Stimulated activated naive CD8-positive, alpha-beta T cell treated with anti-CD3 and anti-CD28 coated beads, Interleukin-15, Interleukin-2, amounts not matched to agents 100 ng/mL and 50 ng/mL, for 24 hours (primary cell): ENCODE data around the gene LTC4S.

Experiments used
- H3K27ac Mint-ChIP-seq: one replicate; pipeline ENCODE4 v1.8.0; 2021; ENCODE audit warnings: mild to moderate bottlenecking, mixed read lengths
- H3K27me3 Mint-ChIP-seq: one replicate; pipeline ENCODE4 v1.8.0; 2021; ENCODE audit warnings: mixed read lengths
- H3K36me3 Mint-ChIP-seq: one replicate; pipeline ENCODE4 v1.8.0; 2021; ENCODE audit warnings: low read depth, mixed read lengths
- H3K4me1 Mint-ChIP-seq: one replicate; pipeline ENCODE4 v1.8.0; 2021; ENCODE audit warnings: low read depth, mixed read lengths
- H3K4me3 Mint-ChIP-seq: one replicate; pipeline ENCODE4 v1.8.0; 2021; ENCODE audit warnings: mild to moderate bottlenecking, mixed read lengths
- H3K9me3 Mint-ChIP-seq: one replicate; pipeline ENCODE4 v1.8.0; 2021; ENCODE audit warnings: mixed read lengths

LTC4S gene

DNA sequence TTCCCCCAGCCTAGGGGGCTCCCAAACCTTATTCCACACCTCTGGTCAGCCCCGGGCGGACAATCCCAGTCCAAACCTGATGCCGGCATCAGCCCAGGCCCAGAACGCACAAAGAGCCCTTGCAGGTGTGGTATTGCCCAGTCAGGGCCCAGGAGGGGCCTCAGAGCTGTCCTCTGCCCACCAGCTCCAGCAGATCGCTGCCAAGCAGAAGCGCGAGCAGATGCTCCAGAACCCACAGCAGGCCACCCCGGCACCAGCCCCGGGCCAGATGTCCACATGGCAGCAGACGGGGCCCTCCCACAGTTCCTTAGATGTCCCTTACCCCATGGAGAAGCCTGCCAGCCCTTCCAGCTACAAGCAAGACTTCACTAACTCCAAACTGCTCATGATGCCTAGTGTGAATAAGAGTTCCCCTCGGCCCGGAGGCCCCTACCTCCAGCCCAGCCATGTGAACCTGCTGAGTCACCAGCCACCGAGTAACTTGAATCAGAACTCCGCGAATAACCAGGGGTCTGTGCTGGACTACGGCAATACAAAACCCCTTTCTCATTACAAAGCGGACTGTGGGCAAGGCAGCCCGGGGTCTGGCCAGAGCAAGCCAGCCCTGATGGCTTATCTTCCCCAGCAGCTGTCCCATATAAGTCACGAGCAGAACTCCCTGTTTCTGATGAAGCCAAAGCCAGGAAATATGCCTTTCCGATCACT lies 27.6 kb upstream of the LTC4S start:
- Mint-ChIP-seq H3K27ac (no peak overlapping the region), H3K4me3 (no peak overlapping the region), H3K4me1 (peaks cover 34% of the 10 kb centered on the region), H3K27me3 (no peaks in the 10 kb centered on the region), H3K9me3 (no peaks in the 10 kb centered on the region), H3K36me3 (peaks cover 41% of the 10 kb centered on the region)

DNA sequence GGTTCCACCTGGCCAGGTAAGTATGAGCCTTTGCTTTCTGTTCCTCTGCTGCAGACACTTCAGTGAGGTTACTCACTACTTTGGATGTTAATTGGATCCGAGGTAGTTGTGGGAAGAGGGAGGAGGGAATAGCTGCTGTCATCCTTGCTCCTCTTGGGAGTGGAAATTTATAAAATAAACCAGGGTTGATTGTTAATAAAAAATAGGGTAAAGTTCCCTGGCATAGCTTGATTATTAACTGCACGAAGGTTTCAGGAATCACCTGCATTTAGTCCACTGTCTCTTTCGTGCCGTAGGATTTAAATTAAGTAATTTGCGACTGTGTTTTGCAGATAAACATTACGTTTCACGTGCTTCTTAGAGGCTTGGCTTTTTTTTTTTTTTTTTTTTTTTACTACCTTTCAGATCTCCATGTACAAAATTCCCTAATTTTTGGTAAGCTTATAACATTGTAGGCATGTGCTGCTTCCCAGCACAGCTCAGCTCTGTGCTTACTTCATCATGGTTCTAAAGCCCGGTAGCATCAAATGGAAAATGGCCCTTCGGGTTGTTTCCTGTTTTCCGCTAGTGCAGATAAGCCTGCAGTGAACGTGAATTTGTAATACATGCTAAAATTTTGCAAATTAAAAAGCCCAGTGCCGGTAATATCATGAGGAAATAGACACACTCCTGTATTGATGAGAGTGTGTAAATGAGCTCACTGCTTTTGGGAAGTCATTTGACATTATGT lies 26.9 kb upstream of the LTC4S start:
- no peak overlapping the region for H3K27ac Mint-ChIP-seq
- H3K27me3 Mint-ChIP-seq, result no peaks in the 10 kb centered on the region
- H3K4me3 Mint-ChIP-seq, result no peak overlapping the region
- peaks cover 27% of the 10 kb centered on the region for H3K4me1 Mint-ChIP-seq
- H3K9me3 Mint-ChIP-seq, result no peaks in the 10 kb centered on the region
- H3K36me3 Mint-ChIP-seq, result peaks cover 41% of the 10 kb centered on the region

DNA sequence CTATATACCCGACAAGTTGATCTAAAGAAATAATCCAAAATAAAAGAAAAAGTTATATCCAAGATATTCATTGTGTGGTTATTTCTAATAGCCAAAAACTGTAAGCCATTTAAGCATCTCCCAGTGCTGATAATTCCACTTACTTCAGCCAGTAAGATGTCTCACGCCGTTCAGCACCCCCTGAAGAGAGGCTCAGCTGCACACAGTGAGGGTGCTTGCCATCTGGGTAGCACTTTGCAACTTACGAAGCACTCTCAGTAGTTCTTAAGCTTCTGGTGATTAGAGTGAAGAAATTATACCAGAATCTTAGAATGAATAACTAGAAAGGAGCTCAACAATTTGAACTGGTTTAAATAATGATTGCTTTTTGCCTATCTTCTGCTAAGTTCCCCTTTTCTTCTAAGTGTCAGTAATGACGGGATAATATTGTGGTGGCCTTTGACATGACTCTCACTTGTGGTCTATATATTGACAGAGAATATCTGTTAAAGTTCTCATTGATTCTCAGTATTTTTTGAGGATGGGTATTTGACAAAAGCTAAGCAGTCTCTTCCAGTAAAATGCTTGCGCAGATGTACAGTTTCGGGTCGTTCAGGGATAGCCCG lies 26.2 kb upstream of the LTC4S start:
- no peaks in the 10 kb centered on the region for H3K27me3 Mint-ChIP-seq
- no peak overlapping the region for H3K4me3 Mint-ChIP-seq
- H3K4me1 Mint-ChIP-seq, result peaks cover 20% of the 10 kb centered on the region
- peak overlapping the region; percentile 29 for H3K27ac Mint-ChIP-seq
- no peaks in the 10 kb centered on the region for H3K9me3 Mint-ChIP-seq
- peaks cover 45% of the 10 kb centered on the region for H3K36me3 Mint-ChIP-seq

DNA sequence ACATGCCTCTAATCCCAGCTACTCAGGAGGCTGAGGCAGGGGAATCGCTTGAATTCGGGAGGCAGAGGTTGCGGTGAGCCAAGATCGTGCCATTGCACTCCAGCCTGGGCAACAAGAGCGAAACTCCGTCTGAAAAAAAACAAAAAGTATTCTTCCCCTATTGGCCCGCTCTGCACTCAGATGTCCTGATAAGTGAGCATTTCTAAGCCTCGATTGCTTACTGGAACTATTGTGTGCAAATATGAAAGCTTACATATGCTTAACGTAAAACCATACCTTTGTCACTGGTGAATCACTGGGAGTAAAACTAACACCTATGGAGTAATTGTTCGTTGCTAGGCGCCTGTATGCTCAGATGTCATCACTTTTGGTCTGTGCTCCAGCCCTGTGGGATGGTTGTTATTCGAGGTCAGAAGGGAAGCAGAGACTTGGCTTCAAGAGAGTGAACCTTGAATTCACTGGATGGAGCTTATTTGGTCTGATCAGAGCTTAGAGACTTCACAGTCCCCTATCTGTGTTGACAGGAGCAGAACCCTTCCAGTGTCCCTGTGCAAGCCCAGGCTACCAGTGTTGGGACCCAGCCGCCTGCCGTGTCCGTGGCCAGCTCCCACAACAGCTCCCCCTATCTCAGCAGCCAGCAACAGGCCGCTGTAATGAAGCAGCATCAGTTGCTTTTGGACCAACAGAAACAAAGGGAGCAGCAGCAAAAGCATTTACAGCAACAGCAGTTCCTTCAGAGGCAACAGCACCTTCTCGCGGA lies 25.3 kb upstream of the LTC4S start:
- Mint-ChIP-seq H3K9me3 (no peaks in the 10 kb centered on the region), H3K27ac (no peak overlapping the region), H3K4me3 (no peak overlapping the region), H3K36me3 (peaks cover 53% of the 10 kb centered on the region), H3K27me3 (no peaks in the 10 kb centered on the region), H3K4me1 (peaks cover 12% of the 10 kb centered on the region)

DNA sequence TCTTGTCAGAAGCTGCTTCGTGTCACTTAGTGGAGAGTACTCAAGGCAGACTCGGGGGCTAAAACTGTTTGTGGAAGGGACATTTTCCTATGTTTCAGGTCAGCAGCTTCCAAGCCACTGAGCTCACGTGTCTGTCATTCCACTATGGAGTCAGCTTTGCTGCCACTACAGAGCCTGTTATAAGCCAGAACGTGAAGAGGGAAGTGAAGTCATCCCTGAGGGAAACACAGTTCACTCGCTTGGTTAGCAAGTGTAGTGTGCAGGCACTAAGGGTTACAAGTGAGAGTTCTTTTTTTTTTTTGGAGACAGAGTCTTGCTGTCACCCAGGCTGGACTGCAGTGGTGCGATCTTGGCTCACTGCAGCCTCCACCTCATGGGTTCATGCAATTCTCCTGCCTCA lies 24.5 kb upstream of the LTC4S start:
- no peaks in the 10 kb centered on the region for H3K9me3 Mint-ChIP-seq
- no peaks in the 10 kb centered on the region for H3K27me3 Mint-ChIP-seq
- peaks cover 57% of the 10 kb centered on the region for H3K36me3 Mint-ChIP-seq
- no peak overlapping the region for H3K4me3 Mint-ChIP-seq
- H3K27ac Mint-ChIP-seq, result no peak overlapping the region
- peaks cover 12% of the 10 kb centered on the region for H3K4me1 Mint-ChIP-seq

DNA sequence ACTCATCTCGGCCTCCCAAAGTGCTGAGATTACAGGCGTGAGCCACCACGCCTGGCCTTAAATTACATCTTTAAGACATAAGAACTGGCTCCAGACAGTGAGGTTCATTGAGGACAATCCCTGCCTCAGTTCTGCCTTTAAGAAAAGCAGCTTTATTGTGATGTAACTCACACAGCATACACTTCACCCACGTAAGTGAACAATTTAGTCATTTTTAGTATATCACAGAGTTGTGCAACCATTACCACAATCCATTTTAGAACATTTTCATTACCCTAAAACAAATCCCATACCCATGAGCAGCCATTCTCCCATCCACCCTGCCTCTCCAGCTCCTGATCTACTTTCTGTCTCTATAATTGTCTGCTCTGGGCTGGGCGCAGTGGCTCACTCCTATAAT lies 24.0 kb upstream of the LTC4S start:
- Mint-ChIP-seq H3K4me3 (no peak overlapping the region), H3K9me3 (no peaks in the 10 kb centered on the region), H3K27ac (no peak overlapping the region), H3K27me3 (no peaks in the 10 kb centered on the region), H3K4me1 (peaks cover 12% of the 10 kb centered on the region), H3K36me3 (peaks cover 60% of the 10 kb centered on the region)

DNA sequence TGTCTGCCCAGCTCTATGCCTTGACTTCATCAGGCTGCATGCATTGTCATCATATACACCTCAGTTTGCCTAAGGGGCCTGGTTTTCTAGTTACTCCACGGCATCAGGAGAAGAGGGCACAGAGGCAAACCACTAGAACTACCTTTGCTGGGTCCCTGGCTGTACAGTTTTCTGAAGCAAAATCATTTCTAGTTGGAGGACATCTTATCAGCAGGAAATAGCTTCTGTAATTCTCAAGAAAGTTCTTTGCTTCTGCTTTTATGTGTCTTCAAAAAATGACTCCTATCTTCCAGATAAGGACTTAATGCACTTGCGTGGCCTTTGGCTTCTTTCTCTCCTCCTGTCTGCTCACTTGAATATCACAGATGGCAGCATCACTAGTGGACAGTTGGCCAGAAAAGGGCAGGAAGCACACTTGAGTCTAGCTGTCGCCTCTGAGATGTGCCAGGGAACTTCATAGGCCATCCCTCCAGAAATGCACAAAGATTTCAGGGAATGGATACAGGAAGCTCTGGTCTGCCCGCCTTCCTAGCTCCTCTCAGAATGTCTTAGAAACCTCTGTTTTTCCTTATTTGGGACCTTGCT lies 22.4 kb upstream of the LTC4S start:
- H3K4me3 Mint-ChIP-seq, result no peak overlapping the region
- no peak overlapping the region for H3K27ac Mint-ChIP-seq
- no peaks in the 10 kb centered on the region for H3K9me3 Mint-ChIP-seq
- no peaks in the 10 kb centered on the region for H3K27me3 Mint-ChIP-seq
- peaks cover 5% of the 10 kb centered on the region for H3K4me1 Mint-ChIP-seq
- H3K36me3 Mint-ChIP-seq, result peaks cover 59% of the 10 kb centered on the region

DNA sequence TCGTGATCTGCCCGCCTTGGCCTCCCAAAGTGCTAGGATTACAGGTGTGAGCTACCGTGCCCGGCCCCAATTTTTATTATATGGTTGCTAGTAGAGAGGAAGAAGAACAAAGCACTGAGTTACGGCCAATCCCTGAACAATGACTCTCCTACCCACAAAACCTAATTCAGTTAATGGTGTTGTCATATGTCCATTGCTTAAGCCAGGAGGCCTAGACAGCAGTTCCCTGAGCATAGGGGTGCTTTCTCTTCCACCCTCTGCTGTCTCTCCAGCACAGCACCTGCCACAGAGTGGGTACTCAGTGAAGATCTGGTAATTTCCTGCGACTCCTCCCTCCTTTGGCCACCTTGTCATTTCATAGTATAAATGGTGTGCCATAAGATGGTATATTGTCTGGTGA lies 21.4 kb upstream of the LTC4S start:
- Mint-ChIP-seq H3K27me3 (no peaks in the 10 kb centered on the region), H3K4me3 (no peak overlapping the region), H3K4me1 (peaks cover 5% of the 10 kb centered on the region), H3K36me3 (peaks cover 53% of the 10 kb centered on the region), H3K27ac (no peak overlapping the region), H3K9me3 (no peaks in the 10 kb centered on the region)

DNA sequence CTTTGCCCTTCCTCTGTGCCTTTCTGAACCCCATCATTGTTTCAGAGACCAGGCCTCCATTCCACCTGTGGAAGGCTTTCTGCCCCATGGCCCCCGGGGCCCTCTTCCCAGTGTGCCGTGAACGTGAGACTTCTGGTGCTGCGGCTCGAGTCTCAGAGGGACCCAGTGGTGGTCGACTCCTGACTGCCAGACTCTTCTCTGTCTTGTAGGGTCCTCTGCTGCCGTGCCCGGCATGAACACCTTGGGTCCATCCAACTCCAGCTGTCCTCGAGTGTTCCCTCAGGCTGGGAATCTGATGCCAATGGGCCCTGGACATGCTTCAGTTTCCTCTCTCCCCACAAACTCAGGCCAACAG lies 20.1 kb upstream of the LTC4S start:
- Mint-ChIP-seq H3K36me3 (peaks cover 48% of the 10 kb centered on the region), H3K4me3 (no peak overlapping the region), H3K27ac (no peak overlapping the region), H3K9me3 (no peaks in the 10 kb centered on the region), H3K4me1 (no peaks in the 10 kb centered on the region), H3K27me3 (no peaks in the 10 kb centered on the region)

DNA sequence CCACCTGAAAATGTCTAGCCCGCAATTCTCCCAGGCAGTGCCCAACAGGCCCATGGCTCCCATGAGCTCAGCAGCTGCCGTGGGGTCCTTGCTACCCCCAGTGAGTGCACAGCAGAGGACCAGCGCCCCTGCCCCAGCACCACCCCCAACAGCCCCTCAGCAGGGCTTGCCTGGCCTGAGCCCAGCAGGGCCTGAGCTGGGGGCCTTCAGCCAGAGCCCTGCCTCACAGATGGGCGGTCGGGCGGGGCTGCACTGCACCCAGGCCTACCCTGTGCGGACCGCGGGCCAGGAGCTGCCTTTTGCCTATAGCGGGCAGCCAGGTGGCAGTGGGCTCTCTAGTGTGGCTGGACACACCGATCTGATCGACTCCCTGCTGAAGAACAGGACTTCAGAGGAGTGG lies 19.3 kb upstream of the LTC4S start:
- H3K4me1 Mint-ChIP-seq, result no peaks in the 10 kb centered on the region
- no peaks in the 10 kb centered on the region for H3K9me3 Mint-ChIP-seq
- peaks cover 46% of the 10 kb centered on the region for H3K36me3 Mint-ChIP-seq
- H3K4me3 Mint-ChIP-seq, result no peak overlapping the region
- no peak overlapping the region for H3K27ac Mint-ChIP-seq
- no peaks in the 10 kb centered on the region for H3K27me3 Mint-ChIP-seq

DNA sequence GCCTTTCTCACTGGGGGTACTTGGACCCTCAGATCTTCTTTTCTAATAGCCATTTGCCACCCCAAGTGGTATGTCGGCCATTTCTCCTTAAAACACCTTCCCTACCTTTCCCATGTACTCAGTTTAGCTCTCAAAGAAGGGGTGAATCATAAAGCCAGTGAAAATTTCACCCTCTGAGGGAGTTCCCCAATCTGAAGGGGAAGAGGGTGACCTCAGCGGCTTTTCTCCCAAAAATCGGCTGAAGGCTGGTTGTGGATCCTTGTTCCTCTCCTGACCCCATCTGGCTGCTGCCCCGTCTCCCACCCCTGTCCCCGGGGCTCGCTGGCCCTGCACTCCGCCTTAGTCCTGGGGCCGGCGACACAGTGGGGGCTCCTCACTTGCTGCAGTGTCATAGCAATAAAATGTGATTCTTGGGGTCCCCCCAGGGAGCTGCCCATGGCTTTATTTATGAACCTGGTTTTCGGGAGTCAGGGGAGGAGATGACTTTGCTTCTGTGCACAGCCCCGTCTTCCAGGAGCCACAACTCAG lies 17.3 kb upstream of the LTC4S start:
- no peak overlapping the region for H3K27ac Mint-ChIP-seq
- H3K36me3 Mint-ChIP-seq, result peaks cover 36% of the 10 kb centered on the region
- H3K9me3 Mint-ChIP-seq, result no peaks in the 10 kb centered on the region
- no peaks in the 10 kb centered on the region for H3K27me3 Mint-ChIP-seq
- H3K4me1 Mint-ChIP-seq, result no peaks in the 10 kb centered on the region
- H3K4me3 Mint-ChIP-seq, result no peak overlapping the region

DNA sequence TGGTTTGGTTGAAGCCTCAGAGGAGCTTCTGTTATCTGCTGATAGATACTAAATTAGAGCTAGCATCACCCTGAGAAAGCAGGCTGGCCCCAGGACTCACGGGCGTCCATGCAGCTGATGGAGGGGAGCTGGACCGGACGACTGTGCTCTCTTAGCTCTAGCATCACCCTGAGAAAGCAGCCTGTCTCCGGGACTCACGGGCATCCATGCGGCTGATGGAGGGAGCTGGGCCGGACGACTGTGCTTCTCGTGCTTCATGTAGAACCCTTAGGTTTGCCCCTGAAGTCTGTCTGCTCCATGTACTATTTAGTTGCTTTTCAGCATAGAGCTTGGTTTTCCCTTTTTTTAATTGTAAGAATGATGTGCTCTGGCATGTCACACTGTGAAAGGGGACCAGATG lies 16.3 kb upstream of the LTC4S start:
- Mint-ChIP-seq H3K36me3 (peaks cover 33% of the 10 kb centered on the region), H3K27ac (peak overlapping the region; percentile 37), H3K27me3 (no peaks in the 10 kb centered on the region), H3K4me1 (no peaks in the 10 kb centered on the region), H3K9me3 (no peaks in the 10 kb centered on the region), H3K4me3 (no peak overlapping the region)

DNA sequence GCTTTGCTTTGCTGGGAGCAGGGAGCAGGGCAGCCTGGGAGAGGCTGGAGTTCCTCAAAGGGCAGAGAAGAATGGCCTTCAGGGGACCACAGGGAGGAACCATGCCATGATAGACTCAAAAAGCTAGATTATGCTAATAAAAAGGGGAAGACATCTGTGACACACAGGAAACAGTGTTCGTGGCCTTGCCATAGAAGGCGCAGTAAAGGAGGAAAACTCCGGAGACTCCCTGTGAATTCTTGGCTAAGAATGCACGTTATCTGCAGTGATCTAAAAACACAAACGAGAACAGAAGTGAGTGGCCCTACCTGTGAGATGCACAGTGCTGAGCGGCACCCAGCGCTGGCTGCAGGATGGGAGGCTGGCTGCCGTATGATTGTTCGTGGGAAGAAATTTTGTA lies 15.9 kb upstream of the LTC4S start:
- no peaks in the 10 kb centered on the region for H3K9me3 Mint-ChIP-seq
- H3K36me3 Mint-ChIP-seq, result peaks cover 30% of the 10 kb centered on the region
- H3K27ac Mint-ChIP-seq, result peak overlapping the region; percentile 37
- H3K4me3 Mint-ChIP-seq, result no peak overlapping the region
- no peaks in the 10 kb centered on the region for H3K4me1 Mint-ChIP-seq
- no peaks in the 10 kb centered on the region for H3K27me3 Mint-ChIP-seq

DNA sequence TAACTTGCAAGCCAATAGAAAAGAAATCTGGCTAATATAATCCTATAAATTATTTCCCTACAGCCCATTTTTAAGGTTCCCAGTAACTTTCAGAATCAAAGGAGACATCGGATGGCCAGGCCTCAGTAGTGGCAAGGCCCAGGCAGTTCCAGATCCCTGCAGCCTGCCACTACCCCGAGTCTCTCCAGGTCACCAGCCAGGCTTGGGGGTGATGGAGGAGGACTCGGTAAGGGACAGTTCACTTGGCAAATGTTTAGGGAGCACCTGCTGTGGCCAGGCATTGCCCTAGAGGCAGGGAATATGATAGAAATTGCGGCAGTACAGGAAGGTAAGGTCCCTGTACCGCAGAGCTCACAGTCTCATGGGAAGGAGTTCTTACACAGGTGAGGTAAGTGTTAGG lies 15.2 kb upstream of the LTC4S start:
- no peak overlapping the region for H3K27ac Mint-ChIP-seq
- no peak overlapping the region for H3K4me3 Mint-ChIP-seq
- H3K36me3 Mint-ChIP-seq, result peaks cover 23% of the 10 kb centered on the region
- no peaks in the 10 kb centered on the region for H3K4me1 Mint-ChIP-seq
- H3K27me3 Mint-ChIP-seq, result no peaks in the 10 kb centered on the region
- no peaks in the 10 kb centered on the region for H3K9me3 Mint-ChIP-seq
